NCI-H1092 (cell line): ENCODE results near the gene MSANTD2.

Experiments used
- DNase-seq: peaks from one replicate; lab custom pipeline; 2025; lab: John Stamatoyannopoulos, UW

MSANTD2 gene

DNA sequence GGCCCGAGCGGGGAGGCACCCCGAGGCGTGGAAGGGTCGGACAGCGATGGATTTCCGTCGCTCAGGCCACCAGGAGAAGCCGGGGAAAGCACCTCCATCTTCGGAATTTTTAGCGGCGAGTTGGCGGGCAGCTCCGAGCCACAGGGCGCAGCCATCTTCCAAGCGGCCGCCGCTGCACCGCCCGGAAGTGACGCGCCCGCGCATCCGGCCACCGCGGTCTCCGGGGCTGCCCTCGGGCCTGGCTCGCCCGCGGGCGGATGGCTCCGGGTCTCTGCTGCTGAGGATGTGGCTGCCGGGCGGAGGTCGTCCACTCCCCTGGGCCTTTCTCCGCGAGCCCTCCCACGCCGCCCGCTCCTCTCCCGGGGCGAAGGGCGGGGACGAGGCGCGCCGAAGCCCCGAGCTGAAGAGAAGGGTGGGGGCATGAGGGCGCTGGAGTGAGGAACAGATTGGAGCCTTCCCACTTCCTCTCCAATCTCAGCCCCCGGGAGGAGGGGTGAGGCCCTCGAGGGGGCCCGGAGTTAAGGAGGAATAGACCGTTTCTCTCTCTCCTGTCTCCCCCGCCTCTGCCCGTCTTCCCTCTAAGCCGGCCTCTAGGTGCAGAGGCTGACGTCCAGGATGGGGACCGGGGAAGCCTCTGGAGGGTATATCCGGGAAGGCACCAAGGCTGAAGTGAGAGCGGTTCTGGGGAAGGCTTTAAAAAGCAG is at the start of gene MSANTD2:
Gene MSANTD2, minus strand, starts transcription at position 181 of the 704 bp plus-strand sequence. Its CDS starts 26 bp downstream, at position 155.
- DNase-seq, result peak; percentile 76

DNA sequence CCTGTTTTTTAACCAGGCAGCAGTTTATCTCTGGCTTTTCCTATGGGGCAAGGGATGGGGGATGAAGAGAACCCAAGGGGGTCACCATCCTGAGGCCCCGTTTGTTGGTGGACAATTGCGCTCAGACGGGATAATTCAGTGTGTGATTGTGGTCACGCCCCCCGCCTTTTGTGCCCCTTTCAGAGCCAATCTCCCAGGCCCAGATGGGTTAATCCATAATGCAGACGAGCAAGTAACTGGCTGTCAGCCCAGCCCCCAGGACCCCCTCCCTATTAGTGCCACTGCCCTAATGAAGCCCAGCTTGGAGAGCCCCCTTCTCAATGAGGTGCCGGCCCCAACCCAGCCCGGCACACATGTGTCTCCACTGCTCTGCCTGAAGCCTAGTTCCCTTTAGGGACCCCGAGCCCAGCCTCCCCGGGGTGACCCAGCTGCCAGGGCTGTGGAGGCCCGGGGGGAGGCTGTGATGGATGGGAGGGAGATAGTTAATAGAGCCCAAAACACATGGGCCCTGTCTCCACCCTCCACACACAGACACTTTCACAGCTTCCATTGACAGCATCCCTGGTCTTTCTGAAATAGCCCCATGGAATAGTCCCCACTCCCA is 46.0 kb upstream of the MSANTD2 start:
- DNase-seq, result no peak

DNA sequence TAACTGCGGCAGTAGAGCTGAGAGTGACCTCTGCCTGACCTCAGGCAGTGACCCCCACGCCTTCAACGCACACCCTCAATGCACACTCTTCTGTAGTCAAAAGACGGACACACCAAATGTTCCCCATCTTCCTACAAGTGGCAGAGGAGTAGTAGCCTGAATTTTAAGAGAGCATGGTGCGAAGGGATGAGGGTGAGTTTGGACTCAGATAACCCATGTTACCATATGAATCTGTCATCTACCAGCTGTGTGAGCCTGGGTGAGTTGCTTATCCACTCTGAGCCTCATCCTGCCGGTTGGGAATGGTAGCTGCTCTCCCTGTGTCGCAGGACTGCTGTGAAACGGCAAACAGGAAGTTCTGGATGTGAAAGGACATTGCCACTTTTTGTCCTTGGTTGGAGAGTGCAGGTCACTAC is 44.5 kb upstream of the MSANTD2 start:
- DNase-seq, result no peak

DNA sequence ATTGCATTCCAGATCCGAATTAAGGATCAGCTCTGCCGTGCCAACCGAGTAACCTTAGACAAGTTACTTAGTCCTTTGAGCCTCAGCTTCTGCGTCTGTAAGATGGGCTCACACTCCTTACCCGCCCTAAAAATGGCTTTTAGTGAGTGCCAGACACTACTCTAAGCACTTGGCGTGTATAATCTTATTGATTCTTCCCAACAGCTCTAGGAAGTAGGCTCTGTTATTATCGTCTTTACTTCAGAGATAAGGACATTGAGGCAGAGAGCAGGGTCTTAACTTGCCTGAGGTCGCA is 43.4 kb upstream of the MSANTD2 start:
- DNase-seq, result no peak

DNA sequence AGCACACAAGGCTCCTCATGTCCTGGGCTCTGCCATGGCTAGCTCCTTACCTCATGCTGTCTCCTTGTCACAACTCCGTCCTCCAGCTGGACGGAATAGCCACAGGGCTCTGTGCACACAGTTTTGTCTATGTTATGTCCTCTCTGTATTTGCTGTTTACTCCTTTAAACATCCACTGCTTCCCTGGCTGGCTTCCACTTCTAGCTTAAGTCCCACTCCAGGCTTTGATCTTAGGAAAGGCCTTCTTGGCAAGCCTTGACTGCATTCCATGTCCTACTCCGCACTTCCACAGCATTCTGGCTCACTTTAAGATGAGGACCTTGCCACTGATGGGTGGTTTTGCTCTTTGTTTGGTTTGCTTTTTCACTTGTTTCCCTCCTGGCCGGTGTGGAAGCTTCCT is 42.1 kb upstream of the MSANTD2 start:
- no peak for DNase-seq

DNA sequence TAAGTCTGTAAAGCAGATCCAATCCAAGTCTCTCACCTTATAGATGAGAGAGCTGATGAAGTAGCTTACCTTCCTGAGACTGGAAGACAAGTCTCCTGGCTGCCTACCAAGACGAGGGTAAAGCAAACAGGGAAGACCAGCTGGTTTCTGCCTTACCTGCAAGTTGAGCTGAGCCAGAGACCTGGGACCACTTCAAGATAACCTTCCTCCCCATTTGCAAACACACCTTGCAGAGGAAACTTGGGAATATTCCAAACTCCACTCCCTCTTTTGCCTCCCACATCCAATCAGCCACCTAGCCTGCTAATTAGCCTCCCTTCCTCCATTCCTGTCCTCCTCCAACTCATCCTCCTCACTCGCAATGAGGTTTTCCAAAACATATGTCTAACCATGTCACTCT is 41.6 kb upstream of the MSANTD2 start:
- no peak for DNase-seq

DNA sequence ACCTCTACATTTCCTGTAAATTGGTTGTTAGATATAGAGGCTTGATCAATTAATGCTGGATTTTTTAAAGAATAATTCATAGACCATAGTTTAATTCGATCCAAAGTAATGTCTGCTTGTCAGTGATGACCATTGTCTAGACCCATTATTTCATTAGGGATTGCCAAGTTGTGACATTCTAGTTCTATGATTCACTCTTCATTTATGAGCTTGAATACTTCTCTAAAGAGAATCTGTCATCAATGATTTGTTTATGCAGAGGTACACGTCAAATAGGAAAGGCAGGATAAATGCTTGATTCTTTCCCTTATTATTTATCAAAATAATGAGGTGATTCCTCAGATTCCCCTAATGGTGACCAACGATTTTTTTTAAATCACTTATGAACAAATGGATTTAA is 41.0 kb upstream of the MSANTD2 start:
- no peak for DNase-seq

DNA sequence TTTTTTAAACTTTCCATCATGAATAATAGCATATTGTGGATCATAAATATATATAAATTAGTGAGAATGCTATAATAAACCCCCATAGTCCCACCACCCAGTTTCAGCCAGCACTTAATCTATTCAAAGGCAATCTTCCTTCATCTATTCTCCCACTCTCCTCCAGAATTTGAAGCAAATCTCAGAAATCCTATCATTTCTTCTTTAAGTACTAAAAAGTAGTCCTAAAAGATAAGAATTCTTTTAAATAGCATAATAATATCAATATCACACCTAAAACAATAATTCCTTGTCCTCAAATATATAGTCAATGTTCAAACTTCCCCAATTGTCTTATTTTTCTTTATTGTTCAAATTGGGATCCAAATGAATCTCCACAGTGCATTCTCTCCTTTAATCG is 40.5 kb upstream of the MSANTD2 start:
- no peak for DNase-seq

DNA sequence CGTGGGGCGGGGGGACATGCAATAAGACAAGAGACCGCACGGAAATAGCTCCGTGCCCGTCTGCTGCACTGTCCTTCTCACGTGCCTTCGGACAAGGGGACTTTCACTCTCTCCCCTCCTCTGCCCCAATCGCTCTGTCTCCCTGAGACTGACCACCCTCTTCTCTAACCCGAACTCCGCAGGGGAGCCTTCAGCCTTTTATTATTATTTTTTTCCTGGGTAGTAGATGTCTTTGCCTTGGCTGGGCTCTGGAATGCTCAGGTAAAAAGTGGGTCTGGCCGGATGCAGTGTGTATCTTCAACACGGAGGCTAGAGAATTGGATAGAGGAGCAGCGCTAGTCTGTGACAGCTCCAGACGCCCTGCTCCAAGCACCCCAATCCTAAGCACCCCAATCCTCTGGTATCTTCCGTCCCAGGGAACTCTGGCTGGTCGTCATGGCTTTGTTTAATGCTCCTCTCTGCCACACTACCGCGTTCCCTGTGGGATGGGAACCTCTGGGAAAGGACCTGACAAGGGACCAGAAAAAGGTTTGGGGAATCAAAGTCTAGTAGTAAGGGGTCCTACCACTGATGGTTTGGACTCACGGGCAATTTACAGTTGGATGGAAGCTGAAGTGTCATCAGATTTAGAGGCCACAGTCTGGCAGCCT is 39.9 kb upstream of the MSANTD2 start:
- no peak for DNase-seq

DNA sequence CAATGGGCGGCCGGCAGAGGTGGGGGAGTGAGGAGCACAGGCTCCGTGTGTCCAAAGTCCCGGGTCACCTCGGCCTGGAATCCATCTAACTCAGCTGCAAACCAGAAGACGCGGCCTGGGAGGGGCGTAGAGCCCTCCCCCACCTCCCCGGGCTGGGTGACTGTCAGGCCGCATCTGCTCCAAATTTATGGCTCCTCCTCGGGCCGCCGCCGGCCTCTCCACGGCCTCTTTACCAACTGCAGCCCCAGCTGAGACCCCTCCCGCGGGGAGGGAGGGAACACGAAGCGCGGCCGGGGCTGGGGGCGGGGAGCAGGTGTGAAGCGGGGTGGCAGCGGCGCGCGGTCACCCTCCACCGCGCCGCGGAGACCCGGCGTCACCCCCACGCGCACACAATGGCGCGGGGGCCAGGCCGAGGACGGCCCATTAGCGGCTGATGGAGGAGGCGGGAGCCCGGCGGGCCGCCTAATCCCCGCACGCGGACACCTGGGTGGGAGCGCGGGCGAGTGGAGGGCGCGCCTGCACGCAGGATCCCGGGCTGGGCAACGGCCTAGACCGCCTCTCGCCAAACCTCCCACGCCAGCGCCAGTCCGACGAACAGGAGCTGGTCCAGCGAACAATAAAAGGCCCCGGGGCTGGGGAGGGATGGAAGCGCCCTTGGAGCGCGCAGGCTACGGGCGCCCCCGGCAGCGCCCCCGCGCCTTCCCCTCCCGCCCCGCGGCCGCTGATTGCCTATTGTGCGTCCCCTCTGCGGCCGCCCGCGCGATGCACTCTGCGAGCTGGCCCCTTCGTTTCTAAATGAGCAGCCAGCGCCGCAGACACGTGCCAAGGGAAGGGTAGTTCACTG is 39.1 kb upstream of the MSANTD2 start:
- no peak for DNase-seq

DNA sequence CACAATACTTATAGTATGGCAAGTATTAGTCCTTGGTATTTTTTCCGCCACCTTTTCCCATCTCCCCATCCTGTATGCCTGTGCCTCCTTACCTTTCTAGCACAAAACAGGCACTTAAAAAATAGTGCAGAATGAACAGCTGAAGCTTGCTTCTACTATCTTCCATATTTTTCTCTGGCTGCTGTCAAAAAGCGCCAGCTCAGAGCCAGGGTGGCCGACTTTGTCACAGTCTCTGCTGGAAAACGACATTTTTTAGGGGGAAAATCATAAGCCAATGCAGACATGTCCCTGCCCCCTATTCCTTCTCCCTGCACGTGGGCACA is 38.6 kb upstream of the MSANTD2 start:
- DNase-seq, result no peak

DNA sequence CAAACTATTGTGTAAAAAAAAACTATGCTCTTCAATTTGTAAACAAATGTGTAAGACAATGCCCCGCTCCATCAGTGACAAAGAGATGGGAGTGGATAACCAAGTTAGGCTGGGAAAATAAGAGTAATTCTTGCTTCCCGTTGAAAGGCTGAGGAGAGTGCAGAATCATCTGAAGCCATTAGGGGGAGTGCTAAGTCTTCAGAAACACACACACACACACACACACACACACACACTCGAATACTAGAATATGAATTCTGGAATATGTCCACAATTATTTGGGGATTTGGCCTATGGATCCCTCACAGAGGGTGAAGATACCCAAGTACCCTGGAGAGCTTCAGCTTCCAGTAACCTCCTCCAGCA is 37.3 kb upstream of the MSANTD2 start:
- DNase-seq, result peak; percentile 29

DNA sequence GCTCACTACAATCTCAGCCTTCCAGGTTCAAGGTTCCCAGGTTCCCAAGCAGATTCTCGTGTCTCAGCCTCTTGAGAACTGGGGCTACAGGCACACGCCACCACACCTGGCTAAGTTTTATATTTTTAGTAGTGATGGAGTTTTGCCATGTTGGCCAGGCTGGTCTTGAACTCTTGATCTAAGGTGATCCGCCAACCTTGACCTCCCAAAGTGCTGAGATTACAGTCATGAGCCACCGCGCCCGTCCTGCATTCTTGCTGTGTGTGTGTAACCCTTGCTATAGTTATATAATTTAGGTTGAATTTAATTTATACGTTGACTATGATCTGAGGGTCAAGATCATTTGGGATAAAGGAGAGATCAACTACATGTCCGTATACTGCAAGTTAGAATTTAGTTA is 35.7 kb upstream of the MSANTD2 start:
- DNase-seq, result no peak

DNA sequence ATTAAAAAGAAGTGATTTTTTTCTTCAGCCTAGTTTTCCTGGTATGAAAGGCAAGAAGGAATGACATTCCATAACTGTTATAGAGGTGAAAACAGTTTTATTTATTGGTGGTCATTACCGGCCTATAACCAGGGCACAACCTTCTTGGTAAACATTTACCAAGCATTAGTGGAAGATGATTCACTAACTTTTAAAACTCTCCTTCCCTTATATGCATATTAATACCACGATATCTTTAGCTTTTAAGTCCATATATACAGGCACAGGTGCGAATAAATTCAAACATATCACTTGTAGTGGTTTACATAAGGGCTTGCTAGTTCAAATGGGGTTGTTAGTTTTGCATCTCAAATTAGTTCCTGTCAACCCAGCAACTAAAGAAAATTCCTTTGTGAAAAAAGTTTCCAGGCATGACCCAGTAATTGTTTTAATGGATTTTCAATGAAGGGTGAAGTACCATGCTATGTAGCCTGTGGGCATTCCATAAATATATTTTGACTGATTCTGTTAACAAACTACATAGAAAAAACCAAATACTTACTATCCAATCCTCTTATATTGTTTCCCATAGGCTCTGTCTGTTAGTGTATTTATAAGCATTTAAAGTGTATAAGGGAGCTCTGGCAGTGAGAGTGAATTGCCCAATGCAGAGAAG is 34.4 kb upstream of the MSANTD2 start:
- no peak for DNase-seq

DNA sequence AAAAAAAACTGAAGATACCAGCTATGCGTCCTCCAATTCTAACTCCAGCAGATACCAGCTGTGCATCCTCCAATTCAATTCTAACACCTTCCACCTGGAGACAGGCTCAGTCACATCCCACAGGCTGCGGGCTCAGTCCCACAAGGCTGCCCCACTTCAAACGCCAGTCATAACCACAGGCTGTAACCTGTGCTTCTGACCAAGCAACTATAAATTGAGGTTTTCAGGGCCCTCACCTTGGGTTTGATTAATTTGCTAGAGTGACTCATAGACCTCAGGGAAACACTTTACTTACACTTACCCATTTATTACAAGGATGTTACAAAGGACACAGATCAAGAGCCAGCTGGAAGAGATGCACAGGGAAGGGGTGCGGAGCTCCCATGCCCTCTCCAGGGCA is 32.4 kb upstream of the MSANTD2 start:
- DNase-seq, result no peak

DNA sequence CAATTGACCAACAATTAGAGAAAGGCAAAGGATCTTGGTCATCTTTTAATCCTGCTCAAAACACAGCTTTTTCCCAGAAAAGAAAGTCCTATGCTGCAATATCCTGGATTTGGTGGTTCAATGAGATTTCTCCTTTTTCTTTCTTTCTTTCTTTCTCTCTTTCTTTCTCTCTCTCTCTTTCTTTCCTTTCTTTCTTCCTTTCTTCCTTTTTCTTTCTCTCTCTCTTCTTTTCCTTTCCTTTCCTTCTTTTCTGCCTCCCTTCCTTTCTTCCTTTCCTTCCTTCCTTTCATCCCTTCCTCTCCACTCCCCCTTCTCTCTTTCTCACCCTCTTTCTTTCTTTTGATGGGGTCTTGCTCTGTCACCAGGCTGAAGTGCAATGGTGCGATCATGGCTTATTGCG is 31.7 kb upstream of the MSANTD2 start:
- DNase-seq, result no peak

DNA sequence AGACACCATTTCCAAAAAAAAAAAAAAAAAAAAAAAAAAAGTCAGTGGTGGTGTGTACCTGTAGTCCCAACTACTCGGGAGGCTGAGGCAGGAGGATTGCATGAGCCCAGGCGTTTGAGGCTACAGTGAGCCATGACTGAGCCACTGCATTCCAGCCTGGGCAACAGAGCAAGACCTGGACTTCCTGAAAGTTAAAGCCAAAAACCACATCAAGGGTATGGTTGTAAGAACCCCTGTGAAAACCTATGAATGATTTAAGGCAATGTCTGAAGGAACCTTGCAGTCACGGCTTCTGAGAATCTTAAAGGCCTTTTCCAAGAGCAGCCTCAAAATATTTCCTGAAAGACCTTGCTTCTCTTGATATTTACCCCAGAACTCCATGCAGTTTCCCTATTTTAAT is 30.5 kb upstream of the MSANTD2 start:
- no peak for DNase-seq

DNA sequence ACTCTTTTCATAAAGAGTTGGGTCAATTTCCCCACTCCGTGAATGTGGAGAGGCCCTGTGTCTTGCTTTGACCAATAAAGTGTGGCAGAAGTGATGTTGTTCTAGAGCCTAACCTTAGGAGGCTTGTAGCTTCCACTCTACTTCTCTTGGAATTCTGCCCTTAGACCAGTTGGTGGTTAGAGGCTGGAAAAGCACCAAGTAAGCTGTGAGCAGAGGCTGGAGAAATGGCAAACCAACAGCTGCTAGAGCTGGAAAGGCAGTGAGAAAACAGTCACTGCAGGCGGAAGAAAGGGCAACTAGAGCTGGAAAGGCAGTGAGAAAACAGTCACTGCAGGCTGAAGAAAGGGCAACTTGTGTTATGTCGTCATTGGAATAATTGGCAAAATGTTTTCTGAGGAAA is 29.8 kb upstream of the MSANTD2 start:
- no peak for DNase-seq

DNA sequence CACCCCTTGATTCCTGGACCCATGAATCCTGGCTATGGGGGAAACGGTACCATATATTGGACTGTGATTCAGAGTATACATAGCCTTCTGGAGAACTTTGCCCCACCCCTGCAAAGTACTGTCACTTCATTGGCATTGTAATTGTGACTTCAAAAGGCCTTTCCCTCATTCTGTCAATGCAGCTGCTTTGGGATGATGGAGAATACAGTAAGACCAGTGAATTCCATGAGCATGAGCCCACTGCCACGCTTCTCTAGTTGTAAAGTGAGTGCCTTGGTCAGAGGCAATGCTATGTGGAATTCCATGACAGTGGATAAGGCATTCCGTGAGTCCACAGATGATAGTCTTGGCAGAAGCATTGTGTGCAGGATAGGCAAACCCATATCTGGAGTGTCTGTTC is 25.7 kb upstream of the MSANTD2 start:
- no peak for DNase-seq

DNA sequence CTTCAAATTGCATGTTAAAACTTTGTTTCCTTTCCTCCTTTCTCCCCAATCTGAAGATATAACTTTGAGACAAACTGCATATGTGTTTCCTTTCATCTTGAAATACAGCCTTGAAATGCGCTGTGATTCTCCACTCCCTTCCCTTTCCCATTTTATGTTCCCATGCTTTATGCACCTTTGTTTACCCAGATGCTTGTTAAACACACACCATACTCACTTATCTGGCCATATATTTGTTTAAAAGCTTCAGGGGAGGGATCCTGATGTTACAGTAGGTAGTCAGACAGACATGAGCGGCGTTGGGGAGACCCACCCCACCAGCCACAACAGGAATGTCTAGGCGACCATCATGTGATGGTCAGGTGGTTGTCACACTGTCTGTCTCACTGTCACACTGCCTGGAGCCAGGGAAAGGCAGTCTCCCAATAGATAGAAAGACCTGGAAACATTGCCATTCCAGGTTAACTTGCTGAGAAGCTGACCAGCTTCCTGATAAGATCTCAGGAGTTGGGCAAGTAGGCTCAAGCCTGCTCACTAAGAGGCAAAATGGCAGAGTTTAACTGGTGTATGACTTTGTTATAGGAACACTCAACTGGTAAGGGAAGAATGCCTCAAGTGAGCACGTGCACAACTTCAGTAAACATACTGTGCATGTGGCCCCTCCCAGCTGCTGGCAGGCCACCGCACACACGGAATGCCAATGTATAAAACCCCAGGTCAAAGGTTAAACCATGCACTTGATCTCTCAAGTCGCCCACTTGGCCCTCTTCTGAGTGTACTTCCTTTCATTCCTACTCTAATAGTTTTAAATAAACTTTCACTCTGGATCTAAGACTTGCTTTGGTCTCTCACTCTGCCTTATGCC is 23.5 kb upstream of the MSANTD2 start:
- DNase-seq, result no peak

DNA sequence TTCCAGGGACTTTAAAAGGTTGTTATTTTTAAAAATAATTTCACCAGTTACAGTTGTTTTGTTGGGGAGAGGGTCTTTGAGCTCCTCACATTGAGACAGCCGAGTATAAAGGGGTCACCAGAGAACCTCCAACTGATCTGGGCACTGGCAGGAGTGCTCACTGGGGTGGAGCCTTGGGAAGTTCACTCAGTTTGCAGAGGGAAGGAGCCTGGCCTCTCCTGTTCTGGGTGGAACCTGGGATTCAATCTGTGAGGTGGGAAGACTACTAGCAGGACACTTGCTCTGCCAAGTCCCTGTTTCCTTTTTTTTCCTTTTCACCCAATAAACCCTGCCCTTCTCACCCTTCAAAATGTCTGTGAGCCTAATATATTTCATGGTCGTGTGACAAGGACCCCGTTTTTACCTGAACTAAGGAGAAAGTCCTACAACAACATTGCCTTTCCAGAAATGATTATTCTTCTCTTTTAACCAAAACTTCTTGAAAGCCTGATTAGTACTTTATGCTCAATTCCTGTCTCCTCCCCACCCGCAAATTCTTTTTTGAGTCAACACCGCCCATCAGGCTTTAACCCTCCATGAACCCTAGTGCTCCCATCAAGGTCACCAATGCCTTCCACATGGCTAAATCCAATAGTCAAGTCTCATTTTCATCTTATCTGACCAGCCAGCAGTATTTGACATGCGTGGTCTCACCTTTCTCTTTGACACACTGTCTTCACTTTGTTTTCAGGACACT is 22.0 kb upstream of the MSANTD2 start:
- DNase-seq, result no peak
